ENCODE results near the gene ASPG.

Gene ASPG

DNA sequence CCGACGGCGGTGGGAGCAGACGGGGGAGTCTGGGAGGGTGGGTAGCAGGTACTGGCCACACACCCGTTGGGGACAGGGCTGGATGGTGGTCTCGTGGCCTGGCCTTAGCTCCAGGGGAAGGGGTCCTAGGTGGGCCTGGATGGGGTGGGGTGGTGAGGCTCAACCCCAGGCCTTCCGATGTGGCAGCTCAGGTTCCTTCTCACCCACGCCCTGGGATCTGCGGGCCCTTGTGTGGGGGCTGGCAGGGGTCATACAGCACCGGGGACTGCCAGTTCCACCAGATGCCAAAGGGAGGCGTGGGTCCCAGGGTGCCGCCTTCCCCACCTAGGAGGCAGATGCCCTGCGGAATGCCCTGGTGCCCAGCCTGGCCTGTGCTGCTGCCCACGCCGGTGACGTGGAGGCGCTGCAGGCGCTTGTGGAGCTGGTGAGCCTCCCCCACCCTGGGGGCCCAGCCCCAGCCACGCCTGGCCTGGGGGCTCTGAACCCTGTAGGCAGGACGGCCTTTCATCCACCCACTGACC lies 21.0 kb downstream of the ASPG start:
- DNase-seq: no peak

DNA sequence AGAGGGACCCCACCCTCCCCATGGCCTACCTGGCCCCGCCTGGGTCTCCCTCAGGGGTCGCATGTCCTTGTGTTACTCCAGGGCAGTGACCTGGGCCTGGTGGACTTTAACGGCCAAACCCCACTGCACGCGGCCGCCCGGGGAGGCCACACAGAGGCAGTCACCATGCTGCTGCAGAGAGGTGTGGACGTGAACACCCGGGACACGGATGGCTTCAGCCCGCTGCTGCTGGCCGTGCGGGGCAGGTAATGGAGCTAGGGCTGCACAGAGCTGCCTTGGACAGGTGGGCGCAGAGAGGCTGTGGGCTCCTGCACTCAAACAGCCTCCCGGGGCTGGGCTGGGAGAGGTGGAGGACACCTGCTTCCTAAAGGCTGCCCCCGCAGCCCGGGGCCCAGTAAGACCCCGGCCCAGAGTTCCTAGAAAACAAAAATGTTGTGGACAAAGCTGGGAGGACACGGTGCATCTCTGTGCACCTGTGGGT lies 21.6 kb downstream of the ASPG start:
- no peak for DNase-seq

GRCh38 chr14:104107611-104108569 lies 22.4 kb downstream of the ASPG start:
- DNase-seq: no peak

DNA sequence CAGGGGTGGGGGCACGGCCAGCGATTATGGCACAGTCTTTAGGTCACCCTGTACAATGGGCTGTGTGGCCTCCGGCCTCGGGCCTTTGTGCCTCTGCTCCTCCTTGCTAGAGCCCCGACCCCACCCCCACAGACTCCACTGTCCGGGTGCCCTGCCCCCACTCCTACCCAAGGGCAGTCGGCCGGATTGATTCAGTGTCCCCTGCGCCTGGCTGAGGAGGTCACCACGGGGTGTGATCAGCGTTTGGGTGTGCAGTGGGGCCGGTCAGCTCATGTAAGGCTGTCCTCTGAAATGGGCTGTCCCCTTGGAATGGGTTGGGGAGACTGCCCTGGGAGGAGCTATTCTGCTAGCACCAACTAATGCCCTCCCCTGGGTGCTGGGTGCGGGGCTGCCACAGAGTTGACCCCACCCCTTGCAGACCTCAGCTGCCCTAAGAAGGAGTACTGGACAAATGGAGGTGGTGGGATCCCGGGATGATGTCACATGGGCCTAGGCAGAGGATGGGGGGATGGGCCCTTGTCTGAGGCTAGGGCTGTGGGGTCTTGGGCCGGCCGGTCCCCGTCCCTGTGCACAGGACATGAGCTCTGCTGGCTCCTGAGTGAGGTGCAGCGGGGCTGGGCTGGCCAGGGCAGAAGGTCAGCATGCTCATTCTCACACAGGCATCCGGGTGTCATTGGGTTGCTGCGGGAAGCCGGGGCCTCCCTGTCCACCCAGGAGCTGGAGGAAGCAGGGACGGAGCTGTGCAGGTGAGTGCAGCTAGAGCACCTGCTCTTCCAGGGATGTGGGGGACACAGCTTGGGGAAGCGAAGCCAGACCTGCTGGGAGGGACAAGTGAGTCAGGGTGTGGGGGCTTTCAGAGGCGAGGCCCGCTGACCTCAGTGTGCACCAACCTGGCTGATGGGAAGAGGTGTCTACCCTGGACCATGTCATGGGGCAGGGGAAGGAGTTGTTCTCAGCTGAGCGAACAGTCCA lies 23.4 kb downstream of the ASPG start:
- DNase-seq: no peak

DNA sequence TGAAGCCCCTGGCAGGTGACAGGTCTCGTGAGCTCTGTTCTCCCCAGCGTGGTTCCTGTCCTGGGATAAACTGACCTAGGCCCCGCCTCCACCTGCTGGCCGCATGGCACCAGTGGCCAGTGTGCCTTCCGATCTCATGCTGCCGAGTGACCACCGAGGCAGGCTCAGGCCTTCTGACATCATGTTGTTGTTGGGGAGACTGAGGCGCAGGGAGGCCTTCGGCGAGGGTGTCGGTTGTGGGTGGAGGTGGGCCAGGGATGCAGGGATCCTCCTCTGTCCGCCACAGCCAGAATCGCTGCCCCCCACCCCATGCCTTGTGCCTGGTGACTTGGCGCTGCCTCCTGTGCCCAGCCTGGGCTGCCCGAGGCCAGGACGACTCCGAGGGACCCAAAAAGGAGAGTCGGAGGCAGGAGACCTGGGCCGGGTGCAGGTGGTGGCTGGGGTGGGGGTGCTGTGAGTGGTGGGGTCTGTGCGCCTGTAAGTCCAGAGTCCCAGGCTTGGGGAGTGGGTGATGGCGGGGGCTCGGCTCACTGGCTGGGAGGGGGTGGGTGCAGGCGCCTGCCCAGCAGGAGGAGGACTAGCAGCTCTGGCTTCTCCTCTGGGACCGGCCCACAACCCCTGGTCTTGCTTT lies 24.3 kb downstream of the ASPG start:
- DNase-seq: no peak

DNA sequence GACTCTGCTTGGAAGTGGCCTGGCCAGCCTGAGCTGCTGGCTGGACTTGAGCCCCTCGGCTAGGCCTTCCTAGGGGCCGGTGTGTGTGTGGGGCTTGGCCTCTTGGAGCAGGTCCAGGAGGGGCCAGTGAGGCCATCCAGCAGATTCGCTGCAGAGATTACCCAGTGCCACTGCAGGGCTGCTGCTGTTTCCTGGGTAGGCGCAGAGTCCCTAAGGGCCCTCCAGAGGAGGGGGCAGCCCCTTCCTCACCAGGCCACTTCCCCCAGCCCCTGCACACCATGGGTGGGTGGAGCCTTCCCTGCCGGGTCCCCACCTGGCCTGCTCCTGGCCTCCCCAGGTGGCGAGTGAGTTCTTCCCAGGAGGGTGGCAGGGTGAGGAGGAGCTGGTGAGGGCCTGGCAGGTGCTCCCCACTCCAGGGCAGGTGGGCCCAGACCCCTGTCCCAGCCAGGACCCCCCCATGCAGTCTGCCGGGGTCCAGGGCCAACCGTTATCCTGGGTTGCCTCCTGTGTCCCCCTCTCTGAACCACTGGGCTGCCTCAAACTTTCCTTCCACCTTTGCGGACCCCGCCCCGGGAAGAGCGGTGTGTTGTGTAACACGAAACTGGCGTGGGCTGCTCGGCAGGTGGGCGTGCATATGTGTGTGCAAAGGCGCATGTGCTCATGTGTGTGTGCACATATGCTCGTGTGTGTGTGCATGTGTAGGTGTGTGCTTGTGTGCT lies 25.1 kb downstream of the ASPG start:
- DNase-seq: no peak

- DNase-seq: no peak
Observed at GRCh38 chr14:104111301-104112112, 26.0 kb downstream of the ASPG start.

GRCh38 chr14:104112113-104112505 lies 26.6 kb downstream of the ASPG start:
- DNase-seq: no peak

GRCh38 chr14:104112609-104113571 lies 27.4 kb downstream of the ASPG start:
- DNase-seq: no peak

- no peak for DNase-seq
Observed at GRCh38 chr14:104113631-104114420, 28.3 kb downstream of the ASPG start.

GRCh38 chr14:104114421-104115130 lies 29.1 kb downstream of the ASPG start:
- DNase-seq: no peak

DNA sequence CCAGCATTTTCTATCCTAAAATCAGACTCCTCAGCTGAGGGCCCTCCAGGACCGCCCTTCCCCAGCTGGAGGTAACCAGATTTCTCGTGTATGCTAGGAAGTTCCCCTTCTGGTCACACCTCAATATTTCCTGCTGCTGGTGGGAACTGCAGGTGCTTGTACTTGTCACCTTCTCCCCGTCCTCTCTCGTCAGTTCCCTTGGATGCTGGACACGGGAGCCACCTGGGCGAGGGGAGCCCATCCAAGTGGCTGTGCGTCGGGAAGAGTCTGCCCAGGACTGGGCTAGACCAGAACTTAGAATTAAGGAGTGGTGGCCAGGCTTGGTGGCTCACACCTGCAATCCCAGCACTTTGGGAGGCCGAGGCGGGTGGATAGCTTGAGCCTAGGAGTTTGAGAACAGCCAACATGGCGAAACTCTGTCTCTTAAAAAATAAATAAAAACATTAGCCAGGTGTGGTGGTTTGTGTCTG lies 29.7 kb downstream of the ASPG start:
- DNase-seq: no peak

- DNase-seq: no peak
Observed at GRCh38 chr14:104115691-104116287, 30.3 kb downstream of the ASPG start.

- no peak for DNase-seq
Observed at GRCh38 chr14:104116288-104116755, 30.8 kb downstream of the ASPG start.

- no peak for DNase-seq
Observed at GRCh38 chr14:104116756-104117340, 31.3 kb downstream of the ASPG start.

- no peak for DNase-seq
Observed at GRCh38 chr14:104117341-104118005, 32.0 kb downstream of the ASPG start.

All from bone marrow (tissue), 2 donors.